GM12892 (cell line): ENCODE results near the gene HSBP1L1.

Experiments
- POLR2A ChIP-seq: IDR thresholded peaks from 2 replicates; pipeline ENCODE4 v1.6.1; 2011; ENCODE audit warnings: low read depth, low read length, control low read depth
- POLR2AphosphoS5 ChIP-seq: IDR thresholded peaks from 2 replicates; pipeline ENCODE4 v1.6.1; 2011; ENCODE audit warnings: low read depth, low read length, control low read depth

- TF ChIP-seq POLR2A (no peak), POLR2AphosphoS5 (no peak)
Measured at GRCh38 chr18:79915161-79916127, 49.0 kb upstream of the HSBP1L1 start.
